K562 (cell line): Measurements from ENCODE around the gene TRAPPC1. TPM values are rescaled to one million over a fixed set of nuclear protein-coding genes. Genes with fewer than 3 reads are reported as not detected.

Source experiments
- ATF4 ChIP-seq: fragments of 450-650 bp; formaldehyde crosslinking; IDR thresholded peaks from 2 replicates; pipeline ENCODE4 v1.4.0; 2022; ENCODE audit warnings: mild to moderate bottlenecking, moderate library complexity
- CREB1 ChIP-seq, 2 experiments: sonication (generic) in 1 of 2; formaldehyde crosslinking in 1 of 2; IDR thresholded peaks; 2 replicates each; pipeline versions ENCODE4 v1.6.1 to v1.8.0; 2012 to 2022; ENCODE audit warnings: inconsistent platforms in 1 of 2, mild to moderate bottlenecking in 1 of 2, missing genetic modification reagents in 1 of 2, moderate library complexity in 1 of 2
- DLX4 ChIP-seq: fragments of 250-450 bp; sonication (Bioruptor Pico); IDR thresholded peaks from 2 replicates; pipeline ENCODE4 v1.6.1; 2021; ENCODE audit warnings: mild to moderate bottlenecking
- EP400 ChIP-seq: fragments of 450-650 bp; IDR thresholded peaks from 2 replicates; pipeline ENCODE4 v1.6.1; 2017; ENCODE audit warnings: antibody characterized with exemption, mild to moderate bottlenecking, moderate library complexity
- GABPB1 ChIP-seq: sonication (generic); formaldehyde crosslinking; IDR thresholded peaks from 2 replicates; pipeline ENCODE4 v1.8.0; 2022; ENCODE audit warnings: mild to moderate bottlenecking, missing genetic modification reagents
- HBP1 ChIP-seq: fragments of 450-650 bp; formaldehyde crosslinking; IDR thresholded peaks from 2 replicates; pipeline ENCODE4 v1.4.0; 2022; ENCODE audit warnings: missing genetic modification characterization
- HDAC2 ChIP-seq: fragments of 450-650 bp; IDR thresholded peaks from 2 replicates; pipeline ENCODE4 v1.6.1; 2016; ENCODE audit warnings: mild to moderate bottlenecking
- JUNB ChIP-seq: fragments of 450-650 bp; formaldehyde crosslinking; conservative IDR thresholded peaks from 2 replicates; pipeline ENCODE4 v1.4.0; 2020; ENCODE audit warnings: mild to moderate bottlenecking
- JUND ChIP-seq, 2 experiments: IDR thresholded peaks; 2 replicates in 1 of 2; 3 replicates in 1 of 2; pipeline ENCODE4 v1.6.1; 2011; ENCODE audit warnings: borderline replicate concordance in 2 of 2, low read depth in 2 of 2, low read length in 2 of 2, improper control_type of control experiment in 1 of 2, missing biosample characterization in 1 of 2, missing genetic modification characterization in 1 of 2, missing genetic modification reagents in 1 of 2
- KHSRP ChIP-seq: fragments of 450-650 bp; IDR thresholded peaks from 2 replicates; pipeline ENCODE4 v1.6.1; 2017
- NR2C2 ChIP-seq, 2 experiments: fragments of 200-800 bp in 1 of 2; sonication (Bioruptor generic) in 1 of 2; sonication (generic) in 1 of 2; formaldehyde crosslinking in 1 of 2; IDR thresholded peaks; 2 replicates each; pipeline versions ENCODE4 v1.6.1 to v1.8.0; 2016 to 2022; ENCODE audit warnings: mild to moderate bottlenecking in 1 of 2, missing compliant biosample characterization in 1 of 2, missing genetic modification characterization in 1 of 2, missing genetic modification reagents in 1 of 2
- PHF8 ChIP-seq: fragments of 200-600 bp; sonication (generic); IDR thresholded peaks from 2 replicates; pipeline ENCODE4 v1.6.1; 2012; ENCODE audit warnings: mixed run types, mild to moderate bottlenecking, inconsistent platforms, low read length, moderate library complexity, borderline replicate concordance
- PHTF2 ChIP-seq: fragments of 250-450 bp; sonication (Bioruptor Pico); IDR thresholded peaks from 2 replicates; pipeline ENCODE4 v1.5.0; 2021; ENCODE audit warnings: mild to moderate bottlenecking
- PTTG1 ChIP-seq: fragments of 450-650 bp; IDR thresholded peaks from 2 replicates; pipeline ENCODE4 v1.6.1; 2016; ENCODE audit warnings: low read depth, mild to moderate bottlenecking, missing genetic modification characterization, missing compliant biosample characterization
- SAFB ChIP-seq: fragments of 200-400 bp; formaldehyde crosslinking; IDR thresholded peaks from 2 replicates; pipeline ENCODE4 v1.6.1; 2017; ENCODE audit warnings: low read depth, low read length, borderline replicate concordance
- SMAD1 ChIP-seq: fragments of 150-350 bp; IDR thresholded peaks from 2 replicates; pipeline ENCODE4 v1.6.1; 2014; ENCODE audit warnings: low read length, low read depth; ENCODE audit not compliant: partially characterized antibody
- TAF9B ChIP-seq: fragments of 450-650 bp; IDR thresholded peaks from 2 replicates; pipeline ENCODE4 v1.6.1; 2018; ENCODE audit warnings: mild to moderate bottlenecking; ENCODE audit not compliant: partially characterized antibody
- THAP12 ChIP-seq: fragments of 250-450 bp; sonication (Bioruptor Pico); IDR thresholded peaks from 2 replicates; pipeline ENCODE4 v1.9.0; 2021; ENCODE audit warnings: mild to moderate bottlenecking, inconsistent platforms
- VEZF1 ChIP-seq: fragments of 200-800 bp; sonication (Bioruptor generic); IDR thresholded peaks from 2 replicates; pipeline ENCODE4 v1.6.1; 2017; ENCODE audit warnings: missing genetic modification characterization, missing compliant biosample characterization
- ZNF57 ChIP-seq: fragments of 450-650 bp; formaldehyde crosslinking; IDR thresholded peaks from 2 replicates; pipeline ENCODE4 v1.4.0; 2020; ENCODE audit warnings: mild to moderate bottlenecking, moderate library complexity
- polyA plus RNA-seq, 8 experiments: library from polyadenylated mRNA; depleted of rRNA in 4 of 8; stranded (reverse) in 5 of 8; unstranded in 3 of 8; fragments of >200 nt; fragmentation: Nextera tagmentation in 2 of 8; fragmentation: Illumina TruSeq in 1 of 8; extraction: Ambion mirVana in 2 of 8; extraction: Trizol in 1 of 8; gene quantifications; 2 replicates each; pipeline versions ENCODE4 v1.2.1 to v1.2.3, GENCODE V29; 2011 to 2014; ENCODE audit warnings: inconsistent platforms in 1 of 8, missing spikeins in 1 of 8
- total RNA-seq, 7 experiments: library from RNA; depleted of rRNA in 6 of 7; stranded (reverse); fragments of >200 nt in 6 of 7; fragmentation: Illumina TruSeq in 2 of 7; extraction: Trizol in 2 of 7; gene quantifications; 2 replicates each; pipeline versions ENCODE4 v1.2.1 to v1.2.3, GENCODE V29; 2011 to 2021; ENCODE audit warnings: low replicate concordance in 1 of 7

The TRAPPC1 gene
- total and polyA plus RNA-seq, 9 of the 15 experiments (the other 6 are each of a cell fraction or from before 2014, with no cell fraction given) = 11.7 to 82.8 (median 36.2) TPM

- peak; percentile 80 for TF ChIP-seq CREB1 (IDR thresholded peaks at IDR 0.05)
- TF ChIP-seq CREB1 (CRISPR knock-in tag; IDR thresholded peaks at IDR 0.05) = peak; percentile 90
- peak; percentile 86 for TF ChIP-seq GABPB1 (CRISPR knock-in tag)
- TF ChIP-seq ZNF57 (CRISPR knock-in tag) = no peak
- TF ChIP-seq PHF8 = peak; percentile 88; the same call in 1 of the 2 replicates
- TF ChIP-seq JUND (IDR thresholded peaks at IDR 0.05; ENCODE audit: borderline replicate concordance, low read depth, low read length) = peak; percentile 99
- peak; percentile 93; the same call in 2 of the 3 replicates for TF ChIP-seq JUND (tag; IDR thresholded peaks at IDR 0.05; ENCODE audit: borderline replicate concordance, low read depth, low read length)
- TF ChIP-seq HBP1 (CRISPR knock-in tag) = peak; percentile 50; the same call in 1 of the 2 replicates
- TF ChIP-seq SMAD1 = peak; percentile 38
- no peak for TF ChIP-seq PHTF2 (CRISPR knock-in tag)
- TF ChIP-seq VEZF1 (CRISPR knock-in tag) = peak; percentile 83
- 0 out of 2 replicates have a peak, but pooled peaks have one; percentile 47 for TF ChIP-seq THAP12 (CRISPR knock-in tag)
- TF ChIP-seq KHSRP = peak; percentile 85
- TF ChIP-seq HDAC2 = peak; percentile 30; the same call in 1 of the 2 replicates
- peak; percentile 20; the same call in 1 of the 2 replicates for TF ChIP-seq SAFB
- TF ChIP-seq PTTG1 (tag) = no peak
- no peak for TF ChIP-seq NR2C2 (CRISPR knock-in tag; IDR thresholded peaks at IDR 0.05)
- TF ChIP-seq NR2C2 (tag; IDR thresholded peaks at IDR 0.05) = peak; percentile 86
- TF ChIP-seq JUNB = peak; percentile 98
- TF ChIP-seq TAF9B = peak; percentile 46
- TF ChIP-seq DLX4 (CRISPR knock-in tag) = no peak
- peak; percentile 86 for TF ChIP-seq EP400
- TF ChIP-seq ATF4 = no peak
Measured at GRCh38 chr17:7931709-7932482, at the start of gene TRAPPC1, which contains the start of gene CNTROB (continued).
